SK-N-MC (cell line): ENCODE measurements around the gene LCE1B.

ENCODE experiments used
- DNase-seq: peaks from one replicate; pipeline ENCODE4 v3.0.0-alpha.2; 2011; ENCODE audit warnings: low read depth, low spot score
- H3K27ac ChIP-seq: fragments of 200-600 bp; sonication (generic); 2 replicates; pipeline ENCODE4 v1.5.1; 2016; ENCODE audit warnings: mixed run types
- H3K36me3 ChIP-seq: fragments of 200-600 bp; sonication (generic); 2 replicates; pipeline ENCODE4 v1.6.1; 2017; ENCODE audit warnings: antibody characterized with exemption, low read length, mixed read lengths; ENCODE audit not compliant: insufficient read depth
- H3K4me3 ChIP-seq: fragments of 200-600 bp; sonication (generic); 2 replicates; pipeline ENCODE4 v1.5.1; 2016
- H3K9ac ChIP-seq: fragments of 200-600 bp; sonication (generic); 2 replicates; pipeline ENCODE4 v1.8.0; 2017; ENCODE audit warnings: mixed run types, mixed read lengths; ENCODE audit not compliant: insufficient read length
- H3K9me3 ChIP-seq: fragments of 200-600 bp; sonication (generic); 2 replicates; pipeline ENCODE4 v1.6.1; 2017; ENCODE audit warnings: low read depth, mild to moderate bottlenecking, antibody characterized with exemption, low read length, moderate library complexity, mixed read lengths
- EZH2 ChIP-seq: fragments of 200-600 bp; sonication (generic); IDR thresholded peaks from one replicate; pipeline ENCODE4 v1.6.1; 2017; ENCODE audit warnings: antibody characterized with exemption
- FOXP2 ChIP-seq: optimal IDR thresholded peaks from 2 replicates; pipeline ENCODE3; 2011; ENCODE audit warnings: mild to moderate bottlenecking, moderate library complexity; ENCODE audit not compliant: insufficient read depth; ENCODE audit errors: extremely low read length, control extremely low read depth
- POLR2AphosphoS5 ChIP-seq: IDR thresholded peaks from 2 replicates; pipeline ENCODE4 v1.6.1; 2012; ENCODE audit warnings: mild to moderate bottlenecking, low read depth, low read length, borderline replicate concordance

LCE1B gene

GRCh38 chr1:152842556-152842955 lies 30.8 kb downstream of the LCE1B start, which contains the start of gene LCE6A:
Gene LCE6A, plus strand, starts transcription at chr1:152842856. Its CDS starts 665 bp downstream, at chr1:152843521.
- TF ChIP-seq FOXP2 (no peak), EZH2 (no peak), POLR2AphosphoS5 (no peak)
- Histone ChIP-seq H3K9ac (no peak within 1 kb of the TSS), H3K4me3 (no peak within 1 kb of the TSS), H3K27ac (no peak within 1 kb of the TSS), H3K36me3 (no peaks in the 10 kb centered on the region), H3K9me3 (no peaks in the 10 kb centered on the region)
- DNase-seq, result no peak

- Histone ChIP-seq H3K9me3 (no peaks in the 10 kb centered on the region), H3K27ac (no peak overlapping the region), H3K4me3 (no peak overlapping the region), H3K9ac (no peak overlapping the region), H3K36me3 (no peaks in the 10 kb centered on the region)
- no peak for DNase-seq
- TF ChIP-seq FOXP2 (no peak), POLR2AphosphoS5 (no peak), EZH2 (no peak)
These were observed 43.9 kb downstream of the LCE1B start for GRCh38 chr1:152855661-152856060.

GRCh38 chr1:152858062-152858461 lies 46.3 kb downstream of the LCE1B start:
- Histone ChIP-seq H3K27ac (no peak overlapping the region), H3K4me3 (no peak overlapping the region)
- TF ChIP-seq POLR2AphosphoS5 (no peak), EZH2 (no peak), FOXP2 (no peak)

GRCh38 chr1:152859696-152860095 lies 47.9 kb downstream of the LCE1B start, which contains the start of gene LCE7A:
Gene LCE7A, plus strand, starts transcription at chr1:152859996. Its CDS starts 702 bp downstream, at chr1:152860698.
- no peak for DNase-seq
- no peak for TF ChIP-seq FOXP2
- no peak for TF ChIP-seq POLR2AphosphoS5
- no peak for TF ChIP-seq EZH2
- Histone ChIP-seq H3K9ac (no peak within 1 kb of the TSS), H3K4me3 (no peak within 1 kb of the TSS), H3K9me3 (no peaks in the 10 kb centered on the region), H3K27ac (no peak within 1 kb of the TSS), H3K36me3 (no peaks in the 10 kb centered on the region)

More at GRCh38 chr1:152858062-152858461, 46.3 kb downstream of the LCE1B start:
- no peak overlapping the region for H3K9ac ChIP-seq
- no peaks in the 10 kb centered on the region for H3K36me3 ChIP-seq
- no peak for DNase-seq
- no peaks in the 10 kb centered on the region for H3K9me3 ChIP-seq

GRCh38 chr1:152860129-152860528 lies 48.4 kb downstream of the LCE1B start:
- no peak overlapping the region for H3K27ac ChIP-seq
- no peak for DNase-seq
- no peaks in the 10 kb centered on the region for H3K36me3 ChIP-seq
- H3K9ac ChIP-seq, result no peak overlapping the region
- no peaks in the 10 kb centered on the region for H3K9me3 ChIP-seq
- TF ChIP-seq EZH2, result no peak
- H3K4me3 ChIP-seq, result no peak overlapping the region

- Histone ChIP-seq H3K27ac (no peak overlapping the region), H3K4me3 (no peak overlapping the region), H3K36me3 (no peaks in the 10 kb centered on the region), H3K9me3 (no peaks in the 10 kb centered on the region), H3K9ac (no peak overlapping the region)
- TF ChIP-seq FOXP2, result no peak
- no peak for TF ChIP-seq POLR2AphosphoS5
- TF ChIP-seq EZH2, result no peak
- no peak for DNase-seq
These were observed 49.6 kb downstream of the LCE1B start for GRCh38 chr1:152861374-152861773.
